HG03103 (cell line): ENCODE data around the gene ADGRD1.

ENCODE experiments used
- ATAC-seq: cut with Tn5 transposase; IDR thresholded peaks from one replicate; pipeline ENCODE4 v1.9.1; 2021; ENCODE audit warnings: low read depth; ENCODE audit not compliant: unreplicated experiment

ADGRD1 gene

GRCh38 chr12:131141514-131141913, 187.8 kb downstream of the ADGRD1 start:
- ATAC-seq: no peak

- ATAC-seq: no peak
Measured at GRCh38 chr12:131142891-131143657, 189.4 kb downstream of the ADGRD1 start.

GRCh38 chr12:131146173-131146675, 192.5 kb downstream of the ADGRD1 start:
- ATAC-seq: no peak

- no peak for ATAC-seq
Measured at GRCh38 chr12:131147293-131147692, 193.6 kb downstream of the ADGRD1 start.

- ATAC-seq: no peak
Measured at GRCh38 chr12:131147894-131148293, 194.2 kb downstream of the ADGRD1 start.

GRCh38 chr12:131151558-131152345, 198.0 kb downstream of the ADGRD1 start:
- no peak for ATAC-seq

- ATAC-seq: no peak
Measured at GRCh38 chr12:131152587-131152986, 198.9 kb downstream of the ADGRD1 start.

GRCh38 chr12:131153016-131153415, 199.3 kb downstream of the ADGRD1 start:
- no peak for ATAC-seq

- ATAC-seq: no peak
Measured at GRCh38 chr12:131153956-131154355, 200.2 kb downstream of the ADGRD1 start.

GRCh38 chr12:131155131-131155530, 201.4 kb downstream of the ADGRD1 start:
- no peak for ATAC-seq

- ATAC-seq: no peak
Measured at GRCh38 chr12:131157743-131158142, 204.0 kb downstream of the ADGRD1 start.

- no peak for ATAC-seq
Measured at GRCh38 chr12:131159660-131160059, 206.0 kb downstream of the ADGRD1 start.

- ATAC-seq: no peak
Measured at GRCh38 chr12:131162113-131162512, 208.4 kb downstream of the ADGRD1 start.

- no peak for ATAC-seq
Measured at GRCh38 chr12:131163189-131163738, 209.6 kb downstream of the ADGRD1 start.

- ATAC-seq: no peak
Measured at GRCh38 chr12:131164096-131164872, 210.6 kb downstream of the ADGRD1 start.

GRCh38 chr12:131166717-131167116, 213.0 kb downstream of the ADGRD1 start:
- no peak for ATAC-seq

- ATAC-seq: no peak
Measured at GRCh38 chr12:131167334-131167733, 213.6 kb downstream of the ADGRD1 start.

GRCh38 chr12:131171029-131171428, 217.3 kb downstream of the ADGRD1 start:
- ATAC-seq: no peak

- ATAC-seq: no peak
Measured at GRCh38 chr12:131174901-131175300, 221.2 kb downstream of the ADGRD1 start.

- no peak for ATAC-seq
Measured at GRCh38 chr12:131176266-131176665, 222.6 kb downstream of the ADGRD1 start.

GRCh38 chr12:131176926-131177325, 223.2 kb downstream of the ADGRD1 start:
- ATAC-seq: no peak
